CD4-positive, alpha-beta memory T cell (primary cell): ENCODE measurements around the gene NAP1L4. TPM values are rescaled to one million over a fixed set of nuclear protein-coding genes. Genes with fewer than 3 reads are reported as not detected.

Source experiments
- CTCF ChIA-PET: fragments of 350-600 bp; sonication (Branson Sonifier 250); formaldehyde crosslinking; loops from one replicate; lab custom pipeline; 2021; ENCODE audit warnings: inconsistent platforms; ENCODE audit not compliant: partially characterized antibody; lab: Charles Lee
- POLR2A ChIA-PET: fragments of 350-600 bp; sonication (Branson Sonifier 250); formaldehyde crosslinking; loops from one replicate; lab custom pipeline; 2021; ENCODE audit not compliant: partially characterized antibody; lab: Charles Lee
- DNase-seq, 5 donors: peaks; one replicate each; pipeline versions ENCODE4 v3.0.0 to v3.0.0-alpha.2; 2020 to 2022; ENCODE audit warnings: mixed read lengths in 1 of 5
- H3K27ac ChIP-seq: one replicate; pipeline ENCODE4 v1.7.0; 2013; ENCODE audit warnings: low read depth, low read length
- H3K27me3 ChIP-seq: 2 replicates; pipeline ENCODE4 v1.7.0; 2013; ENCODE audit warnings: mild to moderate bottlenecking, low read length, moderate library complexity; ENCODE audit not compliant: insufficient read depth
- H3K36me3 ChIP-seq: 2 replicates; pipeline ENCODE4 v1.7.0; 2013; ENCODE audit warnings: mild to moderate bottlenecking, low read length, moderate library complexity; ENCODE audit not compliant: insufficient read depth
- H3K4me1 ChIP-seq: 2 replicates; pipeline ENCODE4 v1.7.0; 2013; ENCODE audit warnings: mild to moderate bottlenecking, low read length, moderate library complexity; ENCODE audit not compliant: insufficient read depth
- H3K4me3 ChIP-seq, 2 donors: one replicate each; pipeline ENCODE4 v1.7.0; 2013; ENCODE audit warnings: low read length in 2 of 2, mild to moderate bottlenecking in 1 of 2
- H3K9me3 ChIP-seq, 2 donors: one replicate each; pipeline ENCODE4 v1.7.0; 2013; ENCODE audit warnings: low read length in 2 of 2, control low read depth in 1 of 2; ENCODE audit not compliant: control insufficient read depth in 1 of 2
- H3K27ac Mint-ChIP-seq, 7 donors: one replicate each; pipeline ENCODE4 v1.8.0; 2020 to 2021; ENCODE audit warnings: mixed read lengths in 7 of 7, mild to moderate bottlenecking in 6 of 7, inconsistent platforms in 3 of 7, moderate library complexity in 3 of 7
- H3K27me3 Mint-ChIP-seq, 2 donors: one replicate each; pipeline ENCODE4 v1.8.0; 2020 to 2021; ENCODE audit warnings: mixed read lengths in 2 of 2
- H3K36me3 Mint-ChIP-seq, 2 donors: one replicate each; pipeline ENCODE4 v1.8.0; 2020 to 2021; ENCODE audit warnings: mixed read lengths in 2 of 2, inconsistent platforms in 1 of 2, mild to moderate bottlenecking in 1 of 2
- H3K4me1 Mint-ChIP-seq, 4 donors: one replicate each; pipeline ENCODE4 v1.8.0; 2020 to 2021; ENCODE audit warnings: mixed read lengths in 4 of 4, mild to moderate bottlenecking in 1 of 4
- H3K4me3 Mint-ChIP-seq, 8 donors: one replicate each; pipeline ENCODE4 v1.8.0; 2020 to 2021; ENCODE audit warnings: mixed read lengths in 8 of 8, mild to moderate bottlenecking in 7 of 8, moderate library complexity in 6 of 8, inconsistent platforms in 3 of 8
- H3K9me3 Mint-ChIP-seq, 8 donors: one replicate each; pipeline ENCODE4 v1.8.0; 2020 to 2021; ENCODE audit warnings: mixed read lengths in 8 of 8, mild to moderate bottlenecking in 5 of 8, inconsistent platforms in 3 of 8, moderate library complexity in 1 of 8
- intact Hi-C: fragments of 100-400 bp; cut with micrococcal nuclease; formaldehyde crosslinking; loops from one replicate; pipeline ENCODE4 v1.15.1; 2023
- polyA plus RNA-seq, 2 donors: library from polyadenylated mRNA; unstranded; fragments of 300-500 nt; fragmentation: Illumina TruSeq; gene quantifications; one replicate each; pipeline ENCODE4 v1.2.3, GENCODE V29; 2021
- total RNA-seq, 2 experiments: library from RNA; stranded (reverse); gene quantifications; one replicate each; pipeline ENCODE4 v1.2.3, GENCODE V29; 2021

Gene NAP1L4
- total and polyA plus RNA-seq, 4 experiments from 2014 or later: 153 to 303 (median 230) TPM

DNA sequence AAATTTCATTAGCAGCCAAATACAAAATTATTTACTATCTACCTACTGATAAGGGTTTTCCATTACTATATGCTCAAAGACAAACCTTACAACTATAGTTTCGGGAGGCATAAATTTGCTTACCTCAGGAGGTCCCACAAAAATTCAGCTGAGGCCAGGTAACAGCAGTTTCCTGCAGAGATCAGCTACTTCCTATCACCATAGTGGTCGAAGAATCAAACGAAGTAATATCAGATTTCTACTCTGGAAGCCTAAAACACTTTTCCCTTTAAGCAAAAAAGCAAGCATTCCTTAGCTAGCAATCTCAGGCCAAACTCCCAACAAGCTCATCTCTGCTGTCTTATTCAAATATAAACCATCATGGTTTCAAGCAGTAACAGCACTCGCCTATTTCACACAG lies 3.1 kb downstream of the NAP1L4 start:
- peak overlapping the region; percentile 48 to 90 for H3K4me3 ChIP-seq
- POLR2A ChIA-PET: interaction anchor here (0.8 to 8.8 kb wide), 16 partner anchors 9 to 97 kb away, joined by 3 to 178 read pairs (median 5); partner anchors contain the start of gene CARS1
- peak in 2 of 5 donors; percentile 13 to 19 for DNase-seq
- Mint-ChIP-seq H3K9me3 (no peaks in the 10 kb centered on the region), H3K4me3 (peak overlapping the region; percentile 93 to 100 (median 98)), H3K27ac (peak overlapping the region; percentile 80 to 99 (median 97)), H3K36me3 (peaks cover 9 to 41% of the 10 kb centered on the region in 2 donors), H3K27me3 (peaks cover 0 to 2% of the 10 kb centered on the region in 2 donors), H3K4me1 (peaks cover 26 to 73% (median 43%) of the 10 kb centered on the region in 4 donors)
- CTCF ChIA-PET: interaction anchor here (0.8 to 3.1 kb wide), 5 partner anchors 10 to 97 kb away, joined by 3 to 24 read pairs (median 13); no protein-coding TSS in a partner anchor
- no peaks in the 10 kb centered on the region for H3K9me3 ChIP-seq
- intact Hi-C loops: loop anchor here (5.0 kb wide), 1 partner anchor 42 kb away; no protein-coding TSS in a partner anchor
- peak overlapping the region; percentile 84 for H3K27ac ChIP-seq
- no peaks in the 10 kb centered on the region for H3K27me3 ChIP-seq
- H3K4me1 ChIP-seq: peaks cover 65% of the 10 kb centered on the region
- peaks cover 7% of the 10 kb centered on the region for H3K36me3 ChIP-seq

DNA sequence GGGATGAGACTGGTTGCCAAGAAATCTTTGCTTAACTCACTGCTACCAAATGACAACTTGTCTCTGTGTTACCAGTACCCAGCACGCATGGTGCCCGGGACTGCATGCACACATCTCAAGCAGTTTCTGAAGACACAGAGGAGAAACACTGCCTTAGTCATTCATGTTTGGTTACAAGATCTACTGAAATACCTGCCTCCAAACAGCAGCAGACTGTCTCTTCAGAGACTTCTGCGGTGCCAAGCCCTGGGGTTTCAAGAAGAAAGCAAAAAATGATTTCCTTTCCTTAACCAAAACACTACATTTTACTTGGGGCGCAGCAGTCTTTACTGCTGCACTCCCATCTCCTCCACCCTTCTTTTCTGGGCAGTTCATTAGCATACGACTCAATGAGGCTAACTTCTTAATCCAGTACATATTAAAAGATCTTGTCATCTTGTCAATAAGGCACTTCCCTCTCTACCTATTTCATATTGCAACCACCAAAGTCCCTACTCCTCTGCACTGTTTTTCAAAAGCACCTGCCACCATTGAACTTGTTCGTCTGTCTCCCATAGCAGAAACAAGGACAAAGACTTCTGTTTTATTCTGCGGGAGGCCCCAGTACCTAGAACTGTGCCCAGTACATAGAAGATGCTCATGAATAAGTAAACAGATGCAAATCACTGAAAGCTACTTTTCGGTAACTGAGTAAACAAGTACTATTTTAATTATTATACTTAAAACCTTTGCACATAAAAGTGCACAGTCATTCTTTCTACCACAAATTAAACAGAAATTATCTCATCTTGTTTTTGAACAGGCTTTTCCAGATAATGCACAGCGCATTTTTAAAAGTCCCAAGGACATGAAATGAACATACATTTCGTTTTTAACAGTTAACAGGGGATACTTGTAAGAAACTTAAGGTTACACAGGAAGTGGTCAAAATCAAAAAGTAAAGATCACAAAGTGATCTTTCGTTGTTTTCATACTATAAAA lies 4.0 kb downstream of the NAP1L4 start:
- Histone ChIP-seq H3K27ac (peak overlapping the region; percentile 84), H3K4me1 (peaks cover 73% of the 10 kb centered on the region), H3K4me3 (peak overlapping the region; percentile 48 to 90), H3K27me3 (no peaks in the 10 kb centered on the region), H3K36me3 (peaks cover 7% of the 10 kb centered on the region), H3K9me3 (no peaks in the 10 kb centered on the region)
- intact Hi-C loops: loop anchor here (1.0 to 5.0 kb wide), 2 partner anchors 26 to 41 kb away; no protein-coding TSS in a partner anchor
- Mint-ChIP-seq H3K36me3 (peaks cover 9 to 44% of the 10 kb centered on the region in 2 donors), H3K27ac (peak overlapping the region; percentile 87 to 99 (median 97)), H3K9me3 (no peaks in the 10 kb centered on the region), H3K4me3 (peak overlapping the region; percentile 93 to 100 (median 98)), H3K4me1 (peaks cover 31 to 81% (median 50%) of the 10 kb centered on the region in 4 donors), H3K27me3 (peaks cover 0 to 2% of the 10 kb centered on the region in 2 donors)
- peak; percentile 43 to 56 (median 50) for DNase-seq
- POLR2A ChIA-PET: interaction anchor here (0.8 to 8.8 kb wide), 11 partner anchors 9 to 96 kb away, joined by 4 to 178 read pairs (median 5); no protein-coding TSS in a partner anchor
- CTCF ChIA-PET: interaction anchor here (0.8 to 3.1 kb wide), 5 partner anchors 10 to 96 kb away, joined by 3 to 24 read pairs (median 13); no protein-coding TSS in a partner anchor

DNA sequence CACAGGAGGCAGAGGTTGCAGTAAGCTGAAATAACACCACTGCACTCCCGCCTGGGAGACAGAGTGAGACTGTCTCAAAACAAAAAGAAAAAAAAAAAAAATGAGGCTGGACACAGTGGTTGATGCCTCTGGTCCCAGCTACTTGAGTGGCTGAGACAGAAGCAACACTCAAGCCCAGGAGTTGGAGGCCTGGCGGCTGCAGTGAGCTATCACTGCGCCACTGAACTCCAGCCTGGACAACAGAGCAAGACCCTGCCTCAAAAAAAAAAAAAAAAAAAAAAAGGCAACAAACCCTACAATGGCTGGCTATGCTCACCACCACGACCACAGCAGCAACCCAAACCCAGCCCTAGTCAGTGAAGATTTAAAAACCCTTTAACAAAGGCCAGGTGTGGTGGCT lies 8.2 kb downstream of the NAP1L4 start:
- no peaks in the 10 kb centered on the region for H3K27me3 Mint-ChIP-seq
- H3K36me3 Mint-ChIP-seq: peaks cover 9 to 39% of the 10 kb centered on the region in 2 donors
- Histone ChIP-seq H3K9me3 (no peaks in the 10 kb centered on the region), H3K4me1 (peaks cover 87% of the 10 kb centered on the region), H3K36me3 (peaks cover 9% of the 10 kb centered on the region), H3K4me3 (no peak overlapping the region), H3K27me3 (no peaks in the 10 kb centered on the region), H3K27ac (no peak overlapping the region)
- peak overlapping the region; percentile 67 to 87 (median 83) for H3K27ac Mint-ChIP-seq
- peaks cover 40 to 77% (median 55%) of the 10 kb centered on the region in 4 donors for H3K4me1 Mint-ChIP-seq
- H3K9me3 Mint-ChIP-seq: no peaks in the 10 kb centered on the region
- intact Hi-C loops: no loop called here
- CTCF ChIA-PET: interaction anchor here (0.7 kb wide), 1 partner anchor 30 kb away, joined by 3 read pairs; no protein-coding TSS in a partner anchor
- no peak for DNase-seq
- H3K4me3 Mint-ChIP-seq: peak overlapping the region in 6 of 8 donors; percentile 39 to 76 (median 62)
- POLR2A ChIA-PET: interaction anchor here (0.7 to 3.5 kb wide), 4 partner anchors 8 to 269 kb away, joined by 3 to 17 read pairs (median 5); partner anchors contain the start of genes NAP1L4 and PHLDA2

DNA sequence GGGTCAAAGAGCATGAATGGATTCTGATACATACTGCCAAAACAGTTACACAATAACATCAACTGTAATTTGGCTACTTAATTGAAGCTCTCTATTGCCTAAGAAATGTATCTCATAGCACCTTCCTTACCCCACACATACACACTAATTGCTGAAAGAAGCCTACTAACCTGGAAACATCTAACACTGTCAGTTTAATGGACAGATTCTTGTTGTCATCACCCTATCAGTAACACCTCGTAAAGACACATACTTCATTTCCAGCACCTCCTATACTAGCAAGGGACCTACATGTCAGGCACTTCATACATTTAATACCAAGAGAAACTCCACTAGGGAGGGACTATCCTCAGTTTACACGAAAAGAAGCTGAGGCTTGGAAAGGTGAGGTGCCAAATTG lies 9.9 kb downstream of the NAP1L4 start:
- no peaks in the 10 kb centered on the region for H3K9me3 ChIP-seq
- ChIA-PET POLR2A (interaction anchor here (1.3 to 3.5 kb wide), 4 partner anchors 8 to 53 kb away, joined by 4 to 17 read pairs (median 12); partner anchors contain the start of genes NAP1L4 and PHLDA2), CTCF (interaction anchor here (2.5 kb wide), 1 partner anchor 33 kb away, joined by 12 read pairs; no protein-coding TSS in a partner anchor)
- peak overlapping the region; percentile 32 to 86 (median 67) for H3K27ac Mint-ChIP-seq
- H3K4me3 Mint-ChIP-seq: peak overlapping the region in 6 of 8 donors; percentile 7 to 76 (median 50)
- H3K27me3 Mint-ChIP-seq: no peaks in the 10 kb centered on the region
- H3K4me1 Mint-ChIP-seq: peaks cover 41 to 77% (median 53%) of the 10 kb centered on the region in 4 donors
- no peak overlapping the region for H3K4me3 ChIP-seq
- no peak for DNase-seq
- peaks cover 25% of the 10 kb centered on the region for H3K36me3 ChIP-seq
- H3K9me3 Mint-ChIP-seq: no peaks in the 10 kb centered on the region
- no peaks in the 10 kb centered on the region for H3K27me3 ChIP-seq
- intact Hi-C loops: no loop called here
- H3K36me3 Mint-ChIP-seq: peaks cover 18 to 43% of the 10 kb centered on the region in 2 donors
- peak overlapping the region; percentile 13 for H3K27ac ChIP-seq
- peaks cover 75% of the 10 kb centered on the region for H3K4me1 ChIP-seq

DNA sequence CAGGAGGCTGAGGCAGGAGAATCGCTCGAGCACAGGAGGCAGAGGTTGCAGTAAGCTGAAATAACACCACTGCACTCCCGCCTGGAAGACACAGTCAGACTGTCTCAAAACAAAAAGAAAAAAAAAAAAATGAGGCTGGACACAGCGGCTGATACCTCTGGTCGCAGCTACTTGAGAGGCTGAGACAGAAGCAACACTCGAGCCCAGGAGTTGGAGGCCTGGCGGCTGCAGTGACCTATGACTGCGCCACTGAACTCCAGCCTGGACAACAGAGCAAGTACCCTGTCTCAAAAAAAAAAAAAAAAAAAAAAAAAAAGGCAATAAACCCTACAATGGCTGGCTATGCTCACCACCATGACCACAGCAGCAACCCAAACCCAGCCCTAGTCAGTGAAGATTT lies 11.0 kb downstream of the NAP1L4 start:
- Mint-ChIP-seq H3K4me1 (peaks cover 43 to 80% (median 57%) of the 10 kb centered on the region in 4 donors), H3K36me3 (peaks cover 26 to 53% of the 10 kb centered on the region in 2 donors), H3K27ac (peak overlapping the region in 3 of 7 donors; percentile 25 to 89 (median 67)), H3K9me3 (no peaks in the 10 kb centered on the region), H3K4me3 (no peak overlapping the region), H3K27me3 (no peaks in the 10 kb centered on the region)
- H3K36me3 ChIP-seq: peaks cover 31% of the 10 kb centered on the region
- POLR2A ChIA-PET: interaction anchor here (0.7 to 3.6 kb wide), 5 partner anchors 8 to 38 kb away, joined by 4 to 19 read pairs (median 17); partner anchors contain the start of gene NAP1L4
- DNase-seq: no peak
- H3K27ac ChIP-seq: no peak overlapping the region
- H3K4me1 ChIP-seq: peaks cover 64% of the 10 kb centered on the region
- CTCF ChIA-PET: interaction anchor here (0.8 to 2.5 kb wide), 4 partner anchors 34 to 1136 kb away, joined by 3 to 12 read pairs (median 4); no protein-coding TSS in a partner anchor
- H3K4me3 ChIP-seq: no peak overlapping the region
- no peaks in the 10 kb centered on the region for H3K9me3 ChIP-seq
- intact Hi-C loops: no loop called here
- no peaks in the 10 kb centered on the region for H3K27me3 ChIP-seq

DNA sequence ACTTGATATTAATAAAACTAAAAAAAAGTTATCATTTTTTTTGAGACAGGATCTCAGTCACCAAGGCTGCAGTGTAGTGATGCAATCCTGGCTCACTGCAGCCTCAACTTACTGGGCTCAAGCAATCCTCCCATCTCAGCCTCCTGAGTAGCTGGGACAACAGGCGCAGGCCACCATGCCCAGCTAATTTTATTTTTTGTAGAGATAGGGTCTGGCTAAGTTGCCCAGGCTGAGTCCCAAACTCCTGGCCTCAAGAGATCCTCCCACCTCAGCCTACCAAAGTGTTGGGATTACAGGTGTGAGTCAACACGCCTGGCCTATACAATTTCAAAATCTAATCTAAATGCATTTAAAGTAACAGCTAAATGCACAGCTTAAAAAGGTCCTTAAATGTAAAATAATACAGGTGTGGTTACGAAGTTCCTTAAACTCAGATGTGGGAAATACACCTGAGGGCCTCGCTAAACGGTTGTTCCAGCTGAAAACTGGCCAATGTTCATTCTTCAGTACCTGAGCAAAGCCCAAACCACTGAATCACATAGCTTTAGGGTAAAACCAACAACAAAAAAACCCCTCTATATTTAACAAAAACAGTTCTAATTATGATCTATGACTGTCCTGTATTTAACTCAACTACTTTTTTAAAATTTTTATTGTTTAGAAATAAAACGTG lies 11.8 kb downstream of the NAP1L4 start:
- Mint-ChIP-seq H3K4me3 (no peak overlapping the region), H3K27me3 (no peaks in the 10 kb centered on the region), H3K4me1 (peaks cover 42 to 82% (median 61%) of the 10 kb centered on the region in 4 donors), H3K27ac (no peak overlapping the region), H3K36me3 (peaks cover 26 to 60% of the 10 kb centered on the region in 2 donors), H3K9me3 (no peaks in the 10 kb centered on the region)
- POLR2A ChIA-PET: interaction anchor here (0.7 to 3.6 kb wide), 4 partner anchors 9 to 37 kb away, joined by 4 to 19 read pairs (median 13); partner anchors contain the start of gene NAP1L4
- Histone ChIP-seq H3K27ac (no peak overlapping the region), H3K4me3 (no peak overlapping the region), H3K27me3 (no peaks in the 10 kb centered on the region), H3K4me1 (peaks cover 56% of the 10 kb centered on the region), H3K9me3 (no peaks in the 10 kb centered on the region), H3K36me3 (peaks cover 38% of the 10 kb centered on the region)
- CTCF ChIA-PET: interaction anchor here (0.8 to 2.5 kb wide), 4 partner anchors 34 to 1137 kb away, joined by 3 to 12 read pairs (median 4); no protein-coding TSS in a partner anchor
- intact Hi-C loops: no loop called here
- DNase-seq: no peak
